OCI-LY3 (cell line): ENCODE measurements around the gene HOXC13.
A peak's percentile ranks its signal among the peaks of the same experiment; 100 is the strongest.

Experiments
- H2AFZ ChIP-seq: fragments of 200-600, 300-600 bp; shearing (Covaris generic); 2 replicates; pipeline ENCODE4 v1.6.0; 2014; ENCODE audit warnings: antibody characterized with exemption, low read depth, low read length
- H3K27ac ChIP-seq: fragments of 200-600, 300-600 bp; sonication (generic); 2 replicates; pipeline ENCODE4 v1.5.1; 2014; ENCODE audit warnings: mild to moderate bottlenecking, low read length, moderate library complexity, mixed read lengths
- H3K27me3 ChIP-seq: fragments of 200-600, 300-600 bp; sonication (generic); 2 replicates; pipeline ENCODE4 v1.6.1; 2014; ENCODE audit warnings: low read depth, low read length, mixed read lengths
- H3K36me3 ChIP-seq: fragments of 200-600, 300-600 bp; sonication (generic); replicated peaks from 2 replicates; pipeline ENCODE3; 2014; ENCODE audit warnings: low read depth, low read length, mixed read lengths
- H3K4me1 ChIP-seq: fragments of 300-600, 200-600 bp; sonication (generic); 2 replicates; pipeline ENCODE4 v1.6.1; 2014; ENCODE audit warnings: low read length, mixed read lengths
- H3K4me2 ChIP-seq: fragments of 200-600, 300-600 bp; sonication (generic); 2 replicates; pipeline ENCODE4 v1.6.1; 2014; ENCODE audit warnings: low read length, mixed read lengths
- H3K4me3 ChIP-seq: fragments of 300-600, 200-600 bp; sonication (generic); 2 replicates; pipeline ENCODE4 v1.5.1; 2014; ENCODE audit warnings: antibody characterized with exemption, mild to moderate bottlenecking, low read length, moderate library complexity
- H3K79me2 ChIP-seq: fragments of 300-600, 200-600 bp; shearing (Covaris generic); 2 replicates; pipeline ENCODE4 v1.6.1; 2014; ENCODE audit warnings: mild to moderate bottlenecking, low read length, mixed read lengths
- H3K9ac ChIP-seq: fragments of 300-600, 200-600 bp; shearing (Covaris generic); 2 replicates; pipeline ENCODE4 v1.6.0; 2014; ENCODE audit warnings: mild to moderate bottlenecking, low read length, moderate library complexity
- H3K9me3 ChIP-seq: fragments of 200-600, 300-600 bp; shearing (Covaris generic); 2 replicates; pipeline ENCODE4 v1.6.1; 2014; ENCODE audit warnings: low read length, mixed read lengths; ENCODE audit not compliant: insufficient read depth
- H4K20me1 ChIP-seq: fragments of 200-600, 300-600 bp; sonication (generic); 2 replicates; pipeline ENCODE4 v1.6.1; 2016; ENCODE audit warnings: low read length, mixed read lengths; ENCODE audit not compliant: insufficient read depth
- EZH2phosphoT487 ChIP-seq: fragments of 200-600 bp; shearing (Covaris generic); IDR thresholded peaks from 2 replicates; pipeline ENCODE4 v1.6.1; 2018; ENCODE audit warnings: antibody characterized with exemption, mixed run types, low read depth
- TF ChIP-seq, protein P1 (sequence below): fragments of 200-600, 300-600 bp; sonication (generic); IDR thresholded peaks from 2 replicates; pipeline ENCODE4 v1.5.1; 2014; ENCODE audit warnings: antibody characterized with exemption, low read length, low read depth

Gene HOXC13

DNA sequence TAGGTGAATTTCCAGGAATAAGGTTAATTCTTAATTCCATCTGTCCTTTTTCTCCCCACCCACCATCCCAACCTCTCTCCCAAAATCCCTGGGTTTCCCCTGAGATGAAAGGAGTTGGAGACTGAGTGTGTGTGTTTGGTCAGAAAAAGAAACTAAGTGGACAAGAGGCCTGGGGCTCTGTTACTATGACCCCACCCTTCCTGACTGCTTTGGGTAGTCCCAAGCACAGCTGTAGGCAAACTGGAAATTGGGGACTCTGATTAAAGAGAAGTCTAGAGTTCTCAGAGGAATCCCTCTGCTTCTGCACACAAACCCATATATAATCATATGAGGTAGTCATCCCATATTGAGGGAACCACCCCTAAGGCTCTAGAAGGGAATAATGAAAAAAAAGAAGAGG lies 9.1 kb downstream of the HOXC13 start:
- Histone ChIP-seq H3K4me3 (no peak overlapping the region), H3K36me3 (no peaks in the 10 kb centered on the region), H3K4me2 (no peak overlapping the region), H4K20me1 (no peaks in the 10 kb centered on the region), H3K9ac (no peak overlapping the region), H3K4me1 (no peaks in the 10 kb centered on the region), H3K27ac (no peak overlapping the region), H3K79me2 (no peaks in the 10 kb centered on the region), H3K9me3 (no peaks in the 10 kb centered on the region), H2AFZ (no peak overlapping the region), H3K27me3 (peaks cover 33% of the 10 kb centered on the region)
- no peak for TF ChIP-seq EZH2phosphoT487
- TF ChIP-seq, protein P1, sequence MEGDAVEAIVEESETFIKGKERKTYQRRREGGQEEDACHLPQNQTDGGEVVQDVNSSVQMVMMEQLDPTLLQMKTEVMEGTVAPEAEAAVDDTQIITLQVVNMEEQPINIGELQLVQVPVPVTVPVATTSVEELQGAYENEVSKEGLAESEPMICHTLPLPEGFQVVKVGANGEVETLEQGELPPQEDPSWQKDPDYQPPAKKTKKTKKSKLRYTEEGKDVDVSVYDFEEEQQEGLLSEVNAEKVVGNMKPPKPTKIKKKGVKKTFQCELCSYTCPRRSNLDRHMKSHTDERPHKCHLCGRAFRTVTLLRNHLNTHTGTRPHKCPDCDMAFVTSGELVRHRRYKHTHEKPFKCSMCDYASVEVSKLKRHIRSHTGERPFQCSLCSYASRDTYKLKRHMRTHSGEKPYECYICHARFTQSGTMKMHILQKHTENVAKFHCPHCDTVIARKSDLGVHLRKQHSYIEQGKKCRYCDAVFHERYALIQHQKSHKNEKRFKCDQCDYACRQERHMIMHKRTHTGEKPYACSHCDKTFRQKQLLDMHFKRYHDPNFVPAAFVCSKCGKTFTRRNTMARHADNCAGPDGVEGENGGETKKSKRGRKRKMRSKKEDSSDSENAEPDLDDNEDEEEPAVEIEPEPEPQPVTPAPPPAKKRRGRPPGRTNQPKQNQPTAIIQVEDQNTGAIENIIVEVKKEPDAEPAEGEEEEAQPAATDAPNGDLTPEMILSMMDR, result no peak

DNA sequence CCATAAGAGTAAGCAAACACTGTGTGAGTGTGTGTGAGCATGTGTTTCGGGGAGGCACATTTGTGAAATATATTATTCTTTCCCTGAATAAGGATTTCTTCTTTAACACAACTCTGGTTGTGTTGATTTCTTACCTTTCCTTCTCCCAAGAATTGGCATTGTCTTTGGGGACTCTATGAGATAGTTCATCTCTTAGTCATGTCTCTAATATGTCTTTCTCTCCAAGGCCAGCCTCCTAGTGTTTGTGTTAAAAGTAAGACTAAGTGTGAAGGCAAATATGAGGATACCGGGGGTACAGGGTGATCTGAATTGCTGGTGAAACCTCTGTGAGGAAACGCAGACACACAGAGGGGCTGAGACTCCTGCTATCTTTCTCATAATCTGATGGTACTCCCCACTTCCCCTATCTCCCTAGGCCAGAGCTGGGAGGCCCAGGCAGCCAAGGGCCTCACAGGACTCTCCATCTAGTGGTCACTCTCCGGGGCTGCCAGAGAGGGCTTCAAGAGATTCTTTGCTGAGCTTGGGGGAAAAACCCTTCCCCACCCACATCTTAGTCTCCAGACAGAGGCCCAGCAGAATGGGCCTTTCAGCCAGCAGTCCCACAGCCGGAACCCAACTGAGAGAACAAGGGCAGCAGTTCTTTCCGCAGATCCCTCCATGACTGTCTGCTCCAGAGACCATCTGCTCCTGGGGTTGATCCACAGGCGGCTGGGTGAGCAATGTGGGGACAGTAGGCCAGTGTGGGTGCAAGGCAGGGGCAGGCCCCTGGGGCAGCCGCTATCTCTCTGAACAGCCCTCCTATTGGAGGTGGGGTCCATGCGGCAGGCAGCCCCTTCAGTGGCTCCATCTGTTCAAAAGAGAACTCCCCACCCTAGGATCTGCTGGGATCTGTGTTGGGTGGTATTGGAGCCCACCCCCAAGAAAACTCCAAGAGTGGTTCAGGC lies 10.3 kb downstream of the HOXC13 start:
- Histone ChIP-seq H3K27me3 (peaks cover 27% of the 10 kb centered on the region), H3K4me2 (no peak overlapping the region), H3K79me2 (no peaks in the 10 kb centered on the region), H4K20me1 (no peaks in the 10 kb centered on the region), H3K9ac (no peak overlapping the region), H3K36me3 (no peaks in the 10 kb centered on the region), H3K9me3 (no peaks in the 10 kb centered on the region), H3K4me3 (no peak overlapping the region), H3K27ac (no peak overlapping the region), H3K4me1 (no peaks in the 10 kb centered on the region), H2AFZ (no peak overlapping the region)
- TF ChIP-seq, protein P1, result no peak
- no peak for TF ChIP-seq EZH2phosphoT487

DNA sequence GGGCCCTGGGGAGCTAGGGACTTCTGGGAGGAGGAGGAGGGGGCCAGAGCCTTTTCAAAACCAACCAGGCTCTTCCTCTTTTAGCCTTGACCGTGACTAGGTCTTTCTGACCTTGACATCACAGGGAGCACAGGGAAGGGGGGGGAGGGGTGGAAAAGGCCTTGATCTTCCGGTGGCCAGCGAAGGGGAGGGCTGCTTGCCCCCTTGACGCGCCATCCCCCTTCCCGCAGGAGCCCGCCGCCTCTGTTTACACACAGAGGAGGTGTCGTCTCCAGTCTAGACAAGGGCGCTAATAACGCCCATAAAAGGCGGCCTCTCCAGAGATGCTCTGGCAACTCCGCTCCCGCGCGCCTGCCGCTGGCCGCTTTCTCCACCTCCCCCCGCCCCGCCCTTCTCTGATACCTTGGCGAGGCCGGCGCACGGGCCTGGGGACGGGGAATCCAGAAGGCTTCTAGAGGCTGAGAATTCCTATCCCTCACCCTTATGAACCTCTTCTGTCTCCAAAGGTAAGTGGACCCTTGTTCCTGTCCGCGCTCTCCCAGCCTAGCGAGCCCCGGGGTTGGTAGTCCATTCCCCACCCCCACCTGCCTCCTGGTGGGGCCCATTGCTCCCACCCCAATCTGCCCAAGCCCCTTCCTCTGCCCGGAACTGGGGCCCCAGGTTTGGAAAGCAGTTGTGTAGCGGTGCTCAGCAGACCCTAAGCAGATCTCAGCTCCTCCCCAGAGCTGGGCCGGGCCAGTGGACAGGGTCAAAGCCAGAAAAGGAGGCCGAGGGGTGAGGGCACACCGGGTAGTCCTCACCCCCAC lies 11.2 kb downstream of the HOXC13 start:
- Histone ChIP-seq H3K79me2 (no peaks in the 10 kb centered on the region), H3K9ac (no peak overlapping the region), H3K36me3 (no peaks in the 10 kb centered on the region), H3K4me1 (no peaks in the 10 kb centered on the region), H3K4me2 (no peak overlapping the region), H2AFZ (no peak overlapping the region), H3K4me3 (no peak overlapping the region), H3K27me3 (peaks cover 24% of the 10 kb centered on the region), H3K9me3 (no peaks in the 10 kb centered on the region), H4K20me1 (no peaks in the 10 kb centered on the region), H3K27ac (no peak overlapping the region)
- no peak for TF ChIP-seq EZH2phosphoT487
- TF ChIP-seq, protein P1, result no peak

DNA sequence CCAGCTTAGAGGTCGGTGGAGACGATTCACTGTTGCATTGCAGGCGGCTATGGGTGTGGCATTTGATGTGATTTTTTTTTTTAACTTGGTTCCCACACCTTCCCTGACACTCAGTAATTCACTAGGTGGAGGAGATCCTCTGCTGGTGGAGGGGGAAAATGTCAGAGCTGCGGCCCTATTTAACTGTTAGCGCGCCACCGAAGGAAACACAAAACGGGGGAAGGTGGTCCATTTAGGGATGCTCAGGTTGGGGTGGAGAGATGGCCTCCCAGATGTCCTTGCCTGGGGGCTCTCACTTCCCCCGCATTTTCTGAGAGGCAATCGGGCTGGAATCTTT lies 11.8 kb downstream of the HOXC13 start:
- Histone ChIP-seq H3K9ac (no peak overlapping the region), H3K27ac (no peak overlapping the region), H3K36me3 (no peaks in the 10 kb centered on the region), H3K9me3 (no peaks in the 10 kb centered on the region), H3K4me3 (no peak overlapping the region), H3K79me2 (no peaks in the 10 kb centered on the region), H2AFZ (no peak overlapping the region), H4K20me1 (no peaks in the 10 kb centered on the region), H3K27me3 (peaks cover 24% of the 10 kb centered on the region), H3K4me1 (no peaks in the 10 kb centered on the region), H3K4me2 (no peak overlapping the region)
- TF ChIP-seq, protein P1, result 0 out of 2 replicates have a peak, but pooled peaks have one; percentile 16
- no peak for TF ChIP-seq EZH2phosphoT487
